ENCODE results near the gene CTRB1. TPM values are rescaled to one million over a fixed set of nuclear protein-coding genes. Genes with fewer than 3 reads are reported as not detected.

The CTRB1 gene
- total and polyA plus RNA-seq, 10 donors, result 0.59 to 25.2 (median 2.5) TPM; not detected in 2

DNA sequence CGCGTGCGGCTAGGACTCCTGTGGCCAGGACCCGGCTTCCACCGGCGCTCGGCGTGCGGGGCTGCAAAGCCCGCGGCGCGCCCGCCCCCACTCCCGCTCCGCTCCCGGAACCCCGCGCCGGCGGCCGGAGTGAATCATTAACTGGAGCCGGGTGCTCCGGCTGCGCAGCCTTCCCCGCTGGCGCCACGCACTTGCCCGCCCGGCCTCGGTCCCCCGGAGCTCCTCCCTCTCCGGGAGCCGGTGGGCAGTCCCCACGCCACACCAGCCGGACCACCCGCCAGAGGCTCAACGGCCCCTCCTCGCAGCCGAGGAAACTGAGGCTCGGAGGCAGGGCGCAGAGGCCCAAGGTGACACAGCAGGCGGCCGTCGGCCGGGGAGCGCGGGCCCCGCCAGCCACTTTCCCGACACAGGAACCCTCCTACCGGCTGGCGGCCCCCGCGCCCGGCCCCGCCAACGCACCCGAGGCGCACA lies 32.1 kb downstream of the CTRB1 start:
- Histone ChIP-seq H3K36me3 (no peaks in the 10 kb centered on the region), H3K9me3 (no peaks in the 10 kb centered on the region), H3K4me3 (peak overlapping the region; percentile 46 to 74 (median 58)), H3K27ac (peak overlapping the region; percentile 78 to 91 (median 88)), H3K4me1 (peaks cover 37 to 99% (median 88%) of the 10 kb centered on the region in 6 donors), H3K27me3 (replicated peaks in 1 of 7) (peaks cover 0 to 98% (median 36%) of the 10 kb centered on the region in 7 donors)
- intact Hi-C loops (cut with DNase I; ENCODE audit: low total_unique reads), result no loop called here
- DNase-seq, result no peak
- TF ChIP-seq POLR2AphosphoS5 (IDR thresholded peaks at IDR 0.05), result peak in 2 of 3 donors; percentile 28 to 51
- TF ChIP-seq, protein P1, sequence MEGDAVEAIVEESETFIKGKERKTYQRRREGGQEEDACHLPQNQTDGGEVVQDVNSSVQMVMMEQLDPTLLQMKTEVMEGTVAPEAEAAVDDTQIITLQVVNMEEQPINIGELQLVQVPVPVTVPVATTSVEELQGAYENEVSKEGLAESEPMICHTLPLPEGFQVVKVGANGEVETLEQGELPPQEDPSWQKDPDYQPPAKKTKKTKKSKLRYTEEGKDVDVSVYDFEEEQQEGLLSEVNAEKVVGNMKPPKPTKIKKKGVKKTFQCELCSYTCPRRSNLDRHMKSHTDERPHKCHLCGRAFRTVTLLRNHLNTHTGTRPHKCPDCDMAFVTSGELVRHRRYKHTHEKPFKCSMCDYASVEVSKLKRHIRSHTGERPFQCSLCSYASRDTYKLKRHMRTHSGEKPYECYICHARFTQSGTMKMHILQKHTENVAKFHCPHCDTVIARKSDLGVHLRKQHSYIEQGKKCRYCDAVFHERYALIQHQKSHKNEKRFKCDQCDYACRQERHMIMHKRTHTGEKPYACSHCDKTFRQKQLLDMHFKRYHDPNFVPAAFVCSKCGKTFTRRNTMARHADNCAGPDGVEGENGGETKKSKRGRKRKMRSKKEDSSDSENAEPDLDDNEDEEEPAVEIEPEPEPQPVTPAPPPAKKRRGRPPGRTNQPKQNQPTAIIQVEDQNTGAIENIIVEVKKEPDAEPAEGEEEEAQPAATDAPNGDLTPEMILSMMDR (IDR thresholded peaks at IDR 0.05 in 8 of 11, conservative IDR thresholded peaks at IDR 0.05 in 3 of 11), result no peak
- TF ChIP-seq POLR2A (IDR thresholded peaks at IDR 0.05), result no peak
- WGBS, 5 donors, result 0 to 2% (median 0%) methylated on average over 2 to 59 of the region's 59 CpGs

- DNase-seq, result peak; percentile 85
- intact Hi-C loops (cut with DNase I; ENCODE audit: low total_unique reads), result no loop called here
- H3K36me3 ChIP-seq, result no peaks in the 10 kb centered on the region
- H3K27ac ChIP-seq, result peak within 1 kb of the TSS; percentile 78 to 91 (median 88)
- no peaks in the 10 kb centered on the region for H3K9me3 ChIP-seq
- 2 to 4% (median 3%) methylated on average over 13 to 84 of the region's 84 CpGs for WGBS, 5 donors
- peaks cover 39 to 99% (median 88%) of the 10 kb centered on the region in 6 donors for H3K4me1 ChIP-seq
- TF ChIP-seq, protein P1 (IDR thresholded peaks at IDR 0.05 in 8 of 11, conservative IDR thresholded peaks at IDR 0.05 in 3 of 11), result peak in 2 of 11 experiments; percentile 12 to 34
- no peak for TF ChIP-seq POLR2A (IDR thresholded peaks at IDR 0.05)
- peak; percentile 39 to 76 (median 64) for TF ChIP-seq POLR2AphosphoS5 (IDR thresholded peaks at IDR 0.05)
- H3K27me3 ChIP-seq (replicated peaks in 1 of 7), result peaks cover 0 to 99% (median 36%) of the 10 kb centered on the region in 7 donors
- H3K4me3 ChIP-seq, result peak within 1 kb of the TSS; percentile 46 to 74 (median 58)
These were observed 32.7 kb downstream of the CTRB1 start, which contains the start of gene BCAR1 for GRCh38 chr16:75251280-75252048. TSS of gene BCAR1 (minus strand) at chr16:75251624. CDS start at chr16:75251482, 142 bp downstream.

DNA sequence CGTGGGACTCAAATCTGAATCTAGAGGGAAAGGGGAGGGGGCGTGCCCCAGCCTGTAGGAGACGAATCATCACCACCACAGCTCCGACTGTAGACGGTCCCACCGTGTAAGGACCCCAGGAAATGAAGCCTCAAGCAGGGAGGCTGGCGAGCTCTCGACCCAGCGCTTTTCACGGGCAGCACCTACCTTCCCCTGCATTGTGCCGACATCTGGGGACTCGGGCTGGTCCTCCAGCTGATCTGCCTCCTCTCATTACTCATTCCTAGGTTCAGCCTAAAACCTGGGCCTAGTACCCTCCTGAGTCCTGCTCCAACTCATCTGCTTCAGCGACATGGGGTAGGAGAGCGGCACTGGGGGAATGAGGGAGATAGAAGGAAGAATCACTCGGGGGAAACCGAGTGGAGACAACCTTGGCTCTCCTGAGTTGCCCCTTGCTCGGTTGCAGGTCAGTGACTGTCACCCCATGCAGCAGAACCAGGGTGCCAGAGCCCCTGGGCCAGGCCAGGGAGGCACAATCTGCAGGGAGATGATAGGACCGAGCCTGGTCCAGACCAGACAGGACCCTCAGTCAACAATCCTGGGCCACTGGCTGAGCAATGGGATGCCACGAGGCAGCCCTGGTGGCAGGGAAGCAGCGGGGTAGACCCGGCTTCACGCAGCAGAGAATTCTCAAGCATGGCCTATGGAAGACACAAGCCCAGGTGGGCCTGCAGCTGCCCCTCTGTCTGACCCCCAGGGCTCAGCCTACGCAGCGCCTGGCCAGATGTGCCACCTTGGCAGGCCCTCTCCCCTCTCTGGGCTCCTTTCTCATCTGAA lies 33.5 kb downstream of the CTRB1 start:
- 48 to 64% (median 61%) methylated on average over 19 to 24 of the region's 24 CpGs for WGBS, 5 donors
- peak overlapping the region in 7 of 8 donors; percentile 1 to 74 (median 56) for H3K4me3 ChIP-seq
- H3K9me3 ChIP-seq, result no peaks in the 10 kb centered on the region
- peaks cover 41 to 99% (median 89%) of the 10 kb centered on the region in 6 donors for H3K4me1 ChIP-seq
- no peaks in the 10 kb centered on the region for H3K36me3 ChIP-seq
- H3K27me3 ChIP-seq (replicated peaks in 1 of 7), result peaks cover 0 to 100% (median 36%) of the 10 kb centered on the region in 7 donors
- DNase-seq, result peak; percentile 54
- intact Hi-C loops (cut with DNase I; ENCODE audit: low total_unique reads), result no loop called here
- TF ChIP-seq POLR2A (IDR thresholded peaks at IDR 0.05) (no peak), POLR2AphosphoS5 (IDR thresholded peaks at IDR 0.05) (no peak)
- peak overlapping the region; percentile 63 to 91 (median 88) for H3K27ac ChIP-seq
